Stimulated activated effector memory CD8-positive, alpha-beta T cell treated with anti-CD3 and anti-CD28 coated beads, Interleukin-12 subunit alpha, Interleukin-12 subunit beta, amount 100 ng/mL, for 72 hours (primary cell): ENCODE measurements around the gene RGPD8.
A peak's percentile ranks its signal among the peaks of the same experiment; 100 is the strongest.
"Not testable (repeated sequence)": the region's sequence is repeated elsewhere in the genome, so short reads cannot be mapped to it uniquely, and the experiment has no call there.

Source experiments
- ATAC-seq: fragments of 150-1000 bp; cut with Tn5 transposase; 2 replicates; pipeline ENCODE4 v1.10.0; 2021
- DNase-seq, 2 donors: peaks; one replicate each; pipeline ENCODE4 v3.0.0; 2021 to 2022; ENCODE audit warnings: low spot score in 2 of 2
- H3K27ac Mint-ChIP-seq: one replicate; pipeline ENCODE4 v1.8.0; 2022; ENCODE audit warnings: mild to moderate bottlenecking, mixed read lengths
- H3K36me3 Mint-ChIP-seq: one replicate; pipeline ENCODE4 v1.8.0; 2022; ENCODE audit warnings: mild to moderate bottlenecking, mixed read lengths
- H3K4me1 Mint-ChIP-seq: one replicate; pipeline ENCODE4 v1.8.0; 2022; ENCODE audit warnings: mixed read lengths
- H3K4me3 Mint-ChIP-seq: one replicate; pipeline ENCODE4 v1.8.0; 2022; ENCODE audit warnings: mild to moderate bottlenecking, mixed read lengths
- H3K9me3 Mint-ChIP-seq: one replicate; pipeline ENCODE4 v1.8.0; 2022; ENCODE audit warnings: mixed read lengths

The RGPD8 gene

GRCh38 chr2:112449854-112450253 is 16.4 kb upstream of the RGPD8 start:
- DNase-seq (no peak), ATAC-seq (no peak)
- H3K4me1 Mint-ChIP-seq = no peaks in the 10 kb centered on the region
- no peak overlapping the region for H3K27ac Mint-ChIP-seq
- no peak overlapping the region for H3K4me3 Mint-ChIP-seq
- H3K9me3 Mint-ChIP-seq = no peaks in the 10 kb centered on the region
- no peaks in the 10 kb centered on the region for H3K36me3 Mint-ChIP-seq

GRCh38 chr2:112444256-112444655 is 10.8 kb upstream of the RGPD8 start:
- H3K36me3 Mint-ChIP-seq, H3K9me3 Mint-ChIP-seq, DNase-seq, H3K4me1 Mint-ChIP-seq, ATAC-seq, H3K4me3 Mint-ChIP-seq, H3K27ac Mint-ChIP-seq: not testable (repeated sequence)

GRCh38 chr2:112438603-112439261 is 5.3 kb upstream of the RGPD8 start:
- H3K36me3 Mint-ChIP-seq, DNase-seq, H3K4me1 Mint-ChIP-seq, H3K9me3 Mint-ChIP-seq, H3K27ac Mint-ChIP-seq, H3K4me3 Mint-ChIP-seq: not testable (repeated sequence)
- ATAC-seq = peak; percentile 68

GRCh38 chr2:112437405-112437831 is 4.0 kb upstream of the RGPD8 start:
- DNase-seq, H3K27ac Mint-ChIP-seq, H3K4me1 Mint-ChIP-seq, H3K4me3 Mint-ChIP-seq, H3K36me3 Mint-ChIP-seq, H3K9me3 Mint-ChIP-seq, ATAC-seq: not testable (repeated sequence)

- not testable (repeated sequence) for H3K27ac Mint-ChIP-seq, H3K36me3 Mint-ChIP-seq, H3K4me1 Mint-ChIP-seq, DNase-seq, H3K9me3 Mint-ChIP-seq, ATAC-seq, H3K4me3 Mint-ChIP-seq
Measured at GRCh38 chr2:112436993-112437392, 3.5 kb upstream of the RGPD8 start.

- not testable (repeated sequence) for DNase-seq
Measured at GRCh38 chr2:112435716-112436431, 2.4 kb upstream of the RGPD8 start.

GRCh38 chr2:112434890-112435715 is 1.7 kb upstream of the RGPD8 start:
- not testable (repeated sequence) for H3K9me3 Mint-ChIP-seq, H3K4me1 Mint-ChIP-seq, H3K27ac Mint-ChIP-seq, ATAC-seq, DNase-seq, H3K4me3 Mint-ChIP-seq, H3K36me3 Mint-ChIP-seq

More at GRCh38 chr2:112435716-112436431, 2.4 kb upstream of the RGPD8 start:
- H3K9me3 Mint-ChIP-seq, H3K4me1 Mint-ChIP-seq, H3K4me3 Mint-ChIP-seq, ATAC-seq, H3K36me3 Mint-ChIP-seq: not testable (repeated sequence)
- peak overlapping the region; percentile 52 for H3K27ac Mint-ChIP-seq

- peak in 1 of 2 donors; percentile 8 for DNase-seq
- Mint-ChIP-seq H3K4me1 (no peaks in the 10 kb centered on the region), H3K4me3 (peak overlapping the region; percentile 81), H3K9me3 (no peaks in the 10 kb centered on the region), H3K36me3 (no peaks in the 10 kb centered on the region), H3K27ac (peak overlapping the region; percentile 75)
- no peak for ATAC-seq
Measured at GRCh38 chr2:112433932-112434730, 686 bp upstream of the RGPD8 start.

GRCh38 chr2:112432735-112433479 is 538 bp downstream of the RGPD8 start:
- H3K4me3 Mint-ChIP-seq = peak overlapping the region; percentile 81
- H3K36me3 Mint-ChIP-seq, H3K4me1 Mint-ChIP-seq, H3K9me3 Mint-ChIP-seq: not testable (repeated sequence)
- peak; percentile 70 for ATAC-seq
- DNase-seq = peak; percentile 24 to 65
- H3K27ac Mint-ChIP-seq = peak overlapping the region; percentile 90

GRCh38 chr2:112432390-112432734 is 1.1 kb downstream of the RGPD8 start:
- H3K4me3 Mint-ChIP-seq = peak overlapping the region; percentile 81
- H3K27ac Mint-ChIP-seq = peak overlapping the region; percentile 90
- ATAC-seq = peak; percentile 4
- DNase-seq, H3K36me3 Mint-ChIP-seq, H3K9me3 Mint-ChIP-seq, H3K4me1 Mint-ChIP-seq: not testable (repeated sequence)

GRCh38 chr2:112431587-112432295 is 1.7 kb downstream of the RGPD8 start:
- peak overlapping the region; percentile 90 for H3K27ac Mint-ChIP-seq
- not testable (repeated sequence) for H3K9me3 Mint-ChIP-seq, H3K36me3 Mint-ChIP-seq, DNase-seq, H3K4me1 Mint-ChIP-seq, ATAC-seq
- H3K4me3 Mint-ChIP-seq = peak overlapping the region; percentile 81

GRCh38 chr2:112424553-112424952 is 8.9 kb downstream of the RGPD8 start:
- not testable (repeated sequence) for ATAC-seq, DNase-seq, H3K9me3 Mint-ChIP-seq, H3K4me3 Mint-ChIP-seq, H3K36me3 Mint-ChIP-seq, H3K27ac Mint-ChIP-seq, H3K4me1 Mint-ChIP-seq

- DNase-seq, H3K27ac Mint-ChIP-seq, H3K9me3 Mint-ChIP-seq, H3K4me1 Mint-ChIP-seq, H3K36me3 Mint-ChIP-seq, ATAC-seq, H3K4me3 Mint-ChIP-seq: not testable (repeated sequence)
Measured at GRCh38 chr2:112416860-112417259, 16.6 kb downstream of the RGPD8 start.

GRCh38 chr2:112360055-112360454 is 73.4 kb downstream of the RGPD8 start:
- not testable (repeated sequence) for H3K4me3 Mint-ChIP-seq, ATAC-seq, H3K27ac Mint-ChIP-seq, H3K36me3 Mint-ChIP-seq, H3K9me3 Mint-ChIP-seq, H3K4me1 Mint-ChIP-seq, DNase-seq
